HG03108 (cell line): ENCODE measurements around the gene RBBP7.

Experiments
- ATAC-seq: cut with Tn5 transposase; IDR thresholded peaks from one replicate; pipeline ENCODE4 v1.9.1; 2021; ENCODE audit warnings: moderate library complexity; ENCODE audit not compliant: unreplicated experiment

Gene RBBP7

GRCh38 chrX:16827225-16827624, 42.9 kb downstream of the RBBP7 start:
- no peak for ATAC-seq

- no peak for ATAC-seq
These were observed 44.0 kb downstream of the RBBP7 start for GRCh38 chrX:16826207-16826606.

- ATAC-seq, result no peak
These were observed 44.7 kb downstream of the RBBP7 start for GRCh38 chrX:16825264-16826035.

DNA sequence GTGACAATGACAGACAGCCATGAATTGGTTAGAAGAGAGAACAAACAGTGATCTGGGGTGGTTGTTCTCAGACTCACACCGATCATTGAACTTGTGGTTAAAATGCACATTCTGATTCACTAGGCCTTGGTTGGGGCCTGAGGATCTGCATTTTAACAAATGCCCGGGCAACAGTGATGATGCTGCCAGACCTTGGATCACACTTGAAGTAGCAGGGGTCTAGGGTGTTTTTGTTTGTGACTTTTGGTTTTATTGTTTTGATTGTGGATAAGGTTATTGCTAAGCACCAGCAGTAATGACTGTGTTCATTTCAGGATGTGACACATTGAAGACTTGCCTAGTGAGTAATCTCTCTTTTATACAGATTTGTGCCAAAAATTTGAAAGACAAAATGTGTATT, 47.4 kb downstream of the RBBP7 start:
- ATAC-seq, result no peak

DNA sequence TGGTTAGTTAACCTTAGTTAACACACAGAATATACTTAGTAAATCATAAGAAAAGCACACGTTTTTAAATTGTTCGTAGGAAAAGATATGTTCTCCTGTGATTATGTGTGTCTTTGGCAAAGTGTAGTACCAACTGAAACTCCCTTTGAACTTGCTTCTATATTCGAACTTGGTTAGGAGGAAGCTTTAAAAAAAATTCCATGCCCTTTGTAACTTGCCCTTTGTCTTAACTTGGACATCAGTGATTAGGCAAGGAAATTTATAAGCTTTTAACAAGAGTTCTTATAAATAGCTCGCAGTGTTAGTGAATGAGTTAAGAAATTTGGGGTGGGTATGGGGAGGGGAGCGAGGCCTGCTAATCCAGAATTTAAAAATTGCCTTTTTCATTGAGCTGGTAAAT, 50.5 kb downstream of the RBBP7 start:
- ATAC-seq, result no peak

- ATAC-seq, result no peak
These were observed 55.6 kb downstream of the RBBP7 start for GRCh38 chrX:16814597-16814996.

DNA sequence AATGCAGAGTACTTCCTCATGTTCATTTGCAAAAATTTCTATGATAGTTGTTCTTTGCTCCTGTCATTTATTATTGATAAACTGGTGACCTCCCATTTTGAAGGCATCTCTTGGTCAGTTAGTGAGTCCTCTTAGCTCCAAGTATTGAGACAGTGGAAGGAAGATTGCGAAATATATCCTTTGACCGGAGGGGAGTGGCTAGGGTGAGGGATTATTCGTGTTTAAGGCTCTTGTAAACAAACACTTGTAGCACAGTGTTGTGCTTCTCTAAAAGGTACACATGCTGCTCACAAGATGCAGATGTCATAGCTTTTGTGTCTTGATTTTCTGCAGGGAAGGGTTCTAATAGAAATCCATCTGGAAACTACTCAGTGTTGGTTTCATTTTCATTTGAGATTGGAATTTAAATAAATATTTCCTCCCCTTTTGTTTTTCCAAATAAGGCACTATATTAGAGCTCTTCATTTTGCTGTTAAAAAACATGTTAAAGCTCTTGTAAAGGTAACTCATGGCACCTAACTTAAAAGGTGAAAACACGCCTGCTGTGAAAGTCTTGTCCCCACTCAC, 62.1 kb downstream of the RBBP7 start:
- no peak for ATAC-seq

DNA sequence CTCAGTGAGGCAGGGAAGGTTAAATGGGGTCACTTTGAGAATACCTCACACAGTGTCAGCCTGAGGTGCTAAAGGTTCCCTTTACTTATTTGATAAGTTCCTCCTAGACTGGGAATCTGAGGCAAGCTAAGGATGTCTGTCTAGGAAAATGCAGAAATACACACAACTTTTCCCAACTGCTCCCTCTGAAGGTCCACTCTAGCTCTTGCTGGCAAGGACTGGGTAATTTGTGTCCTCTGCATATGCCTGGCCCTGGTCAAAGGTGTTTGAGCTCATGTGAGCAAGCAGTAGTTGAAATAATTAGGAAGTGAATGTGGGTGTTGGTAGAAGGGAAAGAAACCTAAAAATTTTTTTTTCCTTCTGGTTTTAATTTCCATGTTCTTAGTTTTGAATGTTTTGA, 62.6 kb downstream of the RBBP7 start:
- ATAC-seq, result no peak

DNA sequence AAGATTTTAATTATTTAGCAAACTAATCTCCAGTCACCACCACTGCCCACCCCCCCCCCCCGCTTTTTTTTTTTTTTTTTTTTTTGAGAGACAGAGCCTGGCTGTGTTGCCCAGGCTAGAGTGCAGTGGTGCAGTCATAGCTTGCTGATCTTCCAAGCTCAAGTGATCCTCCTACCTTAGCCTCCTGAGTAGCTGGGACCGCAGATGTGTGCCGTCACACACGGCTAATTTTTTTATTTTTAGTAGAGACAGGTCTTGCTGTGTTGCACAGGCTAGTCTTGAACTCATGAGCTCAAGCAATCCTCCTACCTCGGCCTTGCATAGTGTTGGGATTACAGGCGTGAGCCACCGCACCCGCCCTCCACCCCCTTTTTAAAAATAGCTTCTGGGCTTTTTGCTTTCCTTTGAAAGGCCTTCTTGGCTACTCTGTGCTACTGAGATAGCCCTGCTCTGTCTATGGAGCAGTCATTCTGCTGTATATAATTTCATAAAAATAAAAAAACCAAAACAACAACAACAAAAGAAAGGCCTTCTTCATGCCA, 65.2 kb downstream of the RBBP7 start:
- peak; percentile 61 for ATAC-seq

DNA sequence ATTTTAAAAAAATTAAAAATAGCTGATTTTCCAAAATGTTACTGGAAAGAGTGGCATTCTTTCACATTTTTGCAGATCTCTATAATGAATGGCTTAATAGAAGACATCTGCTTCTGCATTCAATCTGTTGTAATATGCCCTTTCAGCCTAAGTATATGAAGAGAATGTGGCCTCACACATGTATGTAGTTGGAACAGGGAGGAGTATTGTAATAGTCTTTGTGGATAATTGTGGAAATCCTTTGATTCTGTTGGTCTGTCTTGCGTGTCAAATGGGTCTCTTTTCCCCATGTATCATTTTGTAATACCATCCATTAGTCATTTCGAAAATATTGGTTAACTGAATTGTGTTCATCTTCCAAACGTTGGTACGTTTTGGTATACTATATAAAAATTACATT, 72.3 kb downstream of the RBBP7 start:
- no peak for ATAC-seq

GRCh38 chrX:16797358-16797757, 72.8 kb downstream of the RBBP7 start:
- no peak for ATAC-seq

- no peak for ATAC-seq
These were observed 73.9 kb downstream of the RBBP7 start for GRCh38 chrX:16796298-16796697.
